HG02642 (cell line): ENCODE measurements around the gene CDC14B.
"Not testable (repeated sequence)": the region's sequence is repeated elsewhere in the genome, so short reads cannot be mapped to it uniquely, and the experiment has no call there.

Experiments used
- ATAC-seq: cut with Tn5 transposase; IDR thresholded peaks from one replicate; pipeline ENCODE4 v1.9.1; 2021; ENCODE audit warnings: mild to moderate bottlenecking; ENCODE audit not compliant: unreplicated experiment, poor library complexity

The CDC14B gene

GRCh38 chr9:96554326-96554725, 65.3 kb downstream of the CDC14B start:
- ATAC-seq: no peak

GRCh38 chr9:96553070-96553469, 66.6 kb downstream of the CDC14B start:
- no peak for ATAC-seq

- ATAC-seq: no peak
These were observed 68.2 kb downstream of the CDC14B start for GRCh38 chr9:96551403-96551802.

- no peak for ATAC-seq
These were observed 69.0 kb downstream of the CDC14B start for GRCh38 chr9:96550659-96551058.

GRCh38 chr9:96543131-96543530, 76.5 kb downstream of the CDC14B start:
- ATAC-seq: not testable (repeated sequence)

- ATAC-seq: no peak
These were observed 79.5 kb downstream of the CDC14B start for GRCh38 chr9:96540106-96540505.

GRCh38 chr9:96532173-96532572, 87.5 kb downstream of the CDC14B start:
- ATAC-seq: no peak

GRCh38 chr9:96524764-96525163, 94.9 kb downstream of the CDC14B start:
- no peak for ATAC-seq

GRCh38 chr9:96524045-96524444, 95.6 kb downstream of the CDC14B start:
- ATAC-seq: no peak

- ATAC-seq: no peak
These were observed 96.3 kb downstream of the CDC14B start for GRCh38 chr9:96523374-96523773.

GRCh38 chr9:96522366-96522765, 97.3 kb downstream of the CDC14B start:
- ATAC-seq: no peak

- ATAC-seq: no peak
These were observed 99.9 kb downstream of the CDC14B start for GRCh38 chr9:96519787-96520186.

GRCh38 chr9:96519095-96519494, 100.5 kb downstream of the CDC14B start:
- ATAC-seq: no peak

GRCh38 chr9:96515621-96516470, 103.8 kb downstream of the CDC14B start:
- ATAC-seq: no peak

GRCh38 chr9:96514800-96515158, 104.9 kb downstream of the CDC14B start:
- no peak for ATAC-seq

GRCh38 chr9:96514108-96514799, 105.4 kb downstream of the CDC14B start:
- no peak for ATAC-seq

- no peak for ATAC-seq
These were observed 106.0 kb downstream of the CDC14B start for GRCh38 chr9:96513622-96514021.

- ATAC-seq: no peak
These were observed 107.4 kb downstream of the CDC14B start for GRCh38 chr9:96512240-96512639.

- no peak for ATAC-seq
These were observed 109.4 kb downstream of the CDC14B start for GRCh38 chr9:96510258-96510657.

GRCh38 chr9:96509848-96510247, 109.8 kb downstream of the CDC14B start:
- no peak for ATAC-seq

GRCh38 chr9:96509026-96509425, 110.6 kb downstream of the CDC14B start:
- ATAC-seq: no peak
